ENCODE measurements around the gene NOL3.

DNA sequence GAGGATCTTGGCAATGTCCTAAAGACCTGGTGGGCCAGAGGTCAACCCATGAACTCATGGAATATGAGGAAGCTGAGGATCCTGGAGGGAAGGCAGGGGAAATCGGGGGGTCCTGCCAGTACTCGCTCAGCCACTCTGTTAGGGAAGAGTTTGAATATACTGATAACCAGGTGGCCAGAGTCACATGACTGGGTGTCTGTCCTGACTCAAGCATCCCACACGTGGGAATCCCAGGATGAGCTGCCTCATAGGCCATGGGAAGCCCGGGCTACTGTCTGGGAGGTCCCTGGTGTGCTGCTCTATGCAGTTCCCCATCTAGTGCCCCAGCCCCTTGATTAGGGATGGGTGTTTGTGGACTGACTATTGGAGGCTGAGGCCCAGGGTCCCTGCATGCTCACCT, 18.0 kb downstream of the NOL3 start:
- TF ChIP-seq POLR2A (IDR thresholded peaks at IDR 0.05; ENCODE audit: low read depth, low read length) (no peak), POLR2AphosphoS5 (IDR thresholded peaks at IDR 0.05; ENCODE audit: low read depth, low read length) (no peak)

Measured in GM12892 (cell line).